Hematopoietic multipotent progenitor cell treated with erythropoietin and hydrocortisone succinate and interleukin-3 and kit ligand, for 15 days (in vitro differentiated cells): ENCODE results near the gene SLC5A2.
"Not testable (repeated sequence)": the region's sequence is repeated elsewhere in the genome, so short reads cannot be mapped to it uniquely, and the experiment has no call there.

Experiments
- DNase-seq: peaks from one replicate; pipeline ENCODE4 v3.0.0-alpha.2; 2015; ENCODE audit warnings: low spot score

Gene SLC5A2

GRCh38 chr16:31529108-31529936 lies 46.4 kb downstream of the SLC5A2 start:
- peak; percentile 66 for DNase-seq

- DNase-seq = no peak
Measured at GRCh38 chr16:31529937-31530312, 47.0 kb downstream of the SLC5A2 start.

GRCh38 chr16:31530405-31530804 lies 47.5 kb downstream of the SLC5A2 start:
- DNase-seq = no peak

- no peak for DNase-seq
Measured at GRCh38 chr16:31531096-31531495, 48.2 kb downstream of the SLC5A2 start.

GRCh38 chr16:31532120-31532519 lies 49.2 kb downstream of the SLC5A2 start:
- no peak for DNase-seq

- no peak for DNase-seq
Measured at GRCh38 chr16:31532896-31533295, 50.0 kb downstream of the SLC5A2 start.

- DNase-seq = peak; percentile 40
Measured at GRCh38 chr16:31535737-31536136, 52.8 kb downstream of the SLC5A2 start.

GRCh38 chr16:31536804-31537361 lies 54.0 kb downstream of the SLC5A2 start:
- DNase-seq = no peak

- DNase-seq = no peak
Measured at GRCh38 chr16:31537362-31538242, 54.7 kb downstream of the SLC5A2 start.

- DNase-seq = not testable (repeated sequence)
Measured at GRCh38 chr16:31538243-31538598, 55.3 kb downstream of the SLC5A2 start.

GRCh38 chr16:31539762-31540161 lies 56.8 kb downstream of the SLC5A2 start:
- DNase-seq = not testable (repeated sequence)
